HUES64 (cell line): ENCODE measurements around the gene NAA15.
"Not testable (repeated sequence)": the region's sequence is repeated elsewhere in the genome, so short reads cannot be mapped to it uniquely, and the experiment has no call there.

Experiments used
- H3K27ac ChIP-seq: 2 replicates; pipeline ENCODE4 v1.7.0; 2013; ENCODE audit warnings: low read depth, low read length, inconsistent platforms
- H3K27me3 ChIP-seq: 2 replicates; pipeline ENCODE4 v1.6.1; 2013; ENCODE audit warnings: mild to moderate bottlenecking, low read length; ENCODE audit not compliant: insufficient read depth
- H3K36me3 ChIP-seq: 2 replicates; pipeline ENCODE4 v1.6.1; 2013; ENCODE audit warnings: mild to moderate bottlenecking, low read length; ENCODE audit not compliant: insufficient read depth
- H3K4me1 ChIP-seq: 2 replicates; pipeline ENCODE4 v1.6.1; 2013; ENCODE audit warnings: mild to moderate bottlenecking, low read length, moderate library complexity; ENCODE audit not compliant: insufficient read depth
- H3K4me3 ChIP-seq: 2 replicates; pipeline ENCODE4 v1.5.1; 2013; ENCODE audit warnings: mild to moderate bottlenecking, low read length, moderate library complexity
- H3K9ac ChIP-seq: 2 replicates; pipeline ENCODE4 v1.6.1; 2013; ENCODE audit warnings: mild to moderate bottlenecking, low read depth, low read length
- H3K9me3 ChIP-seq: 2 replicates; pipeline ENCODE4 v1.6.1; 2013; ENCODE audit warnings: low read depth, low read length; ENCODE audit not compliant: insufficient read depth
- WGBS: fragments of 150-250, 120-280 bp; methylation state at CpG from one replicate; pipeline ENCODE4 v1.1.7; 2013; ENCODE audit warnings: missing lambda C conversion rate; 5-methylcytosine and 5-hydroxymethylcytosine counted together

NAA15 gene

GRCh38 chr4:139453371-139454110 is 152.2 kb downstream of the NAA15 start:
- Histone ChIP-seq H3K4me3 (peak overlapping the region; percentile 98), H3K4me1 (peaks cover 32% of the 10 kb centered on the region), H3K9me3 (no peaks in the 10 kb centered on the region), H3K27ac (peak overlapping the region; percentile 91), H3K27me3 (no peaks in the 10 kb centered on the region), H3K9ac (peak overlapping the region; percentile 89), H3K36me3 (no peaks in the 10 kb centered on the region)
- WGBS = under 1% methylated on average over 76 of the region's 76 CpGs

- Histone ChIP-seq H3K27ac (peak within 1 kb of the TSS; percentile 91), H3K9me3 (no peaks in the 10 kb centered on the region), H3K4me1 (peaks cover 35% of the 10 kb centered on the region), H3K36me3 (no peaks in the 10 kb centered on the region), H3K9ac (peak within 1 kb of the TSS; percentile 89), H3K27me3 (no peaks in the 10 kb centered on the region), H3K4me3 (peak within 1 kb of the TSS; percentile 98)
- 4% methylated on average over 46 of the region's 46 CpGs for WGBS
These were observed 153.1 kb downstream of the NAA15 start, which contains the start of gene RAB33B for GRCh38 chr4:139454111-139455045. Gene RAB33B, plus strand, starts transcription at chr4:139454121. Its CDS starts 75 bp downstream, at chr4:139454196.

- Histone ChIP-seq H3K9me3 (no peaks in the 10 kb centered on the region), H3K36me3 (no peaks in the 10 kb centered on the region), H3K4me3 (peak overlapping the region; percentile 98), H3K4me1 (peaks cover 39% of the 10 kb centered on the region), H3K27ac (no peak overlapping the region), H3K9ac (no peak overlapping the region), H3K27me3 (no peaks in the 10 kb centered on the region)
- no CpG with 5 or more reads among the region's 6 CpGs for WGBS
These were observed 153.8 kb downstream of the NAA15 start for GRCh38 chr4:139455126-139455538.

- Histone ChIP-seq H3K9ac (no peak overlapping the region), H3K36me3 (no peaks in the 10 kb centered on the region), H3K4me3 (no peak overlapping the region), H3K27ac (no peak overlapping the region), H3K9me3 (no peaks in the 10 kb centered on the region), H3K27me3 (no peaks in the 10 kb centered on the region), H3K4me1 (peaks cover 48% of the 10 kb centered on the region)
- WGBS = 72% methylated on average over 3 of the region's 4 CpGs
These were observed 156.0 kb downstream of the NAA15 start for GRCh38 chr4:139457318-139457717.

GRCh38 chr4:139458543-139458942 is 157.2 kb downstream of the NAA15 start:
- Histone ChIP-seq H3K4me1 (peaks cover 44% of the 10 kb centered on the region), H3K27ac (no peak overlapping the region), H3K27me3 (no peaks in the 10 kb centered on the region), H3K9ac (no peak overlapping the region), H3K36me3 (no peaks in the 10 kb centered on the region), H3K9me3 (no peaks in the 10 kb centered on the region), H3K4me3 (no peak overlapping the region)
- 92% methylated on average over 1 of the region's 1 CpG for WGBS

GRCh38 chr4:139458999-139459398 is 157.7 kb downstream of the NAA15 start:
- Histone ChIP-seq H3K36me3 (no peaks in the 10 kb centered on the region), H3K4me3 (no peak overlapping the region), H3K27ac (no peak overlapping the region), H3K27me3 (no peaks in the 10 kb centered on the region), H3K9me3 (no peaks in the 10 kb centered on the region), H3K9ac (no peak overlapping the region), H3K4me1 (peaks cover 44% of the 10 kb centered on the region)
- 85% methylated on average over 3 of the region's 3 CpGs for WGBS

- H3K4me1 ChIP-seq = peaks cover 34% of the 10 kb centered on the region
- no peaks in the 10 kb centered on the region for H3K9me3 ChIP-seq
- H3K4me3 ChIP-seq = peak overlapping the region; percentile 12; the same call in 1 of the 2 replicates
- H3K9ac ChIP-seq = peak overlapping the region; percentile 18; the same call in 1 of the 2 replicates
- peak overlapping the region; percentile 94 for H3K27ac ChIP-seq
- no peaks in the 10 kb centered on the region for H3K27me3 ChIP-seq
- H3K36me3 ChIP-seq = no peaks in the 10 kb centered on the region
- WGBS = 78% methylated on average over 3 of the region's 3 CpGs
These were observed 159.3 kb downstream of the NAA15 start for GRCh38 chr4:139460565-139460964.

GRCh38 chr4:139461022-139461628 is 159.8 kb downstream of the NAA15 start:
- WGBS = 65% methylated on average over 5 of the region's 5 CpGs
- Histone ChIP-seq H3K9me3 (no peaks in the 10 kb centered on the region), H3K36me3 (no peaks in the 10 kb centered on the region), H3K27me3 (no peaks in the 10 kb centered on the region), H3K27ac (peak overlapping the region; percentile 94), H3K9ac (peak overlapping the region; percentile 18; the same call in 1 of the 2 replicates), H3K4me1 (peaks cover 29% of the 10 kb centered on the region), H3K4me3 (peak overlapping the region; percentile 12; the same call in 1 of the 2 replicates)

- 95% methylated on average over 5 of the region's 5 CpGs for WGBS
- not testable (repeated sequence) for H3K4me3 ChIP-seq, H3K9ac ChIP-seq, H3K27me3 ChIP-seq, H3K36me3 ChIP-seq, H3K27ac ChIP-seq, H3K9me3 ChIP-seq
- peaks cover 18% of the 10 kb centered on the region for H3K4me1 ChIP-seq
These were observed 163.2 kb downstream of the NAA15 start for GRCh38 chr4:139464512-139464911.

GRCh38 chr4:139465922-139466321 is 164.6 kb downstream of the NAA15 start:
- H3K27ac ChIP-seq = no peak overlapping the region
- H3K4me3 ChIP-seq = no peak overlapping the region
- peaks cover 6% of the 10 kb centered on the region for H3K4me1 ChIP-seq
- H3K36me3 ChIP-seq = no peaks in the 10 kb centered on the region
- no peaks in the 10 kb centered on the region for H3K9me3 ChIP-seq
- H3K9ac ChIP-seq = no peak overlapping the region
- WGBS = 73% methylated on average over 4 of the region's 4 CpGs
- no peaks in the 10 kb centered on the region for H3K27me3 ChIP-seq

GRCh38 chr4:139468756-139469155 is 167.5 kb downstream of the NAA15 start:
- not testable (repeated sequence) for H3K9ac ChIP-seq, H3K4me1 ChIP-seq, H3K9me3 ChIP-seq, H3K27me3 ChIP-seq, H3K4me3 ChIP-seq, H3K27ac ChIP-seq
- H3K36me3 ChIP-seq = peaks cover 13% of the 10 kb centered on the region
